GM21619 (cell line): ENCODE data around the gene RET.

ENCODE experiments used
- ATAC-seq: cut with Tn5 transposase; IDR thresholded peaks from one replicate; pipeline ENCODE4 v1.9.1; 2021; ENCODE audit not compliant: unreplicated experiment

Gene RET

DNA sequence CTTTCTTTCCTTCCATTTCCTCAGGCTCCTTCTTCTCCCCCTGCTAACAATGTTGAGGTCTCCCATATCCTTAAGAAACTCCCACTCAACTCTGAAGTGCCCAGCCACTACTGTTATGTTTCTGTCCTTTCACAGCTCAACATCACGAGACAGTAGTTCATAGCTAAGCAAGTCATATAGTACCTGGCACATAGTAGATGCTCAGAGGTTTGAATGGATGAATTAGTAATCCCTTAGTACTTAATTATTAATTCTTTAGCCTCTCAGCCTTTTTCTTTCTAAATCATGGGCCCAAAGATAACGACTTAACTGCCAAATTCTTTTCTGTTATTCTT is 84.0 kb downstream of the RET start:
- ATAC-seq = peak; percentile 89

DNA sequence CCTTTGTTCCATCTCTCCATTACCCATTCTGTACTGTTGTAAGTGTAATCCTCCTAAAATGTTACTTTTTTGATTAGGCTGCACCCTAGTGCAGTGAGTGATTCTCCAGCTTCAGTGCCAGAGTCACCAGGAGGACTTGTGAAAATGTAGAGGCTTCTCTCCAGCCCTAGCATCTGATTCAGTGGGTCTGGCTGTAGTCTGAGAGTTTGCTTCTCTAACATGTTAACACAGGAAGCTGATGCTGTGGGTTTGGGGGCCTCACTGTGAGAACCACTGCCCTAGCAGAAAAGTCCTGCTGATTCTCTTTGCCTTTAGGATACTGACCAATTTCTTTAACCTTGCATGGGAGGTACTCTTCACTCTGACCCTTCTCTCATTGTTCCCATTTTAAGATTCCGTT is 85.7 kb downstream of the RET start:
- no peak for ATAC-seq

DNA sequence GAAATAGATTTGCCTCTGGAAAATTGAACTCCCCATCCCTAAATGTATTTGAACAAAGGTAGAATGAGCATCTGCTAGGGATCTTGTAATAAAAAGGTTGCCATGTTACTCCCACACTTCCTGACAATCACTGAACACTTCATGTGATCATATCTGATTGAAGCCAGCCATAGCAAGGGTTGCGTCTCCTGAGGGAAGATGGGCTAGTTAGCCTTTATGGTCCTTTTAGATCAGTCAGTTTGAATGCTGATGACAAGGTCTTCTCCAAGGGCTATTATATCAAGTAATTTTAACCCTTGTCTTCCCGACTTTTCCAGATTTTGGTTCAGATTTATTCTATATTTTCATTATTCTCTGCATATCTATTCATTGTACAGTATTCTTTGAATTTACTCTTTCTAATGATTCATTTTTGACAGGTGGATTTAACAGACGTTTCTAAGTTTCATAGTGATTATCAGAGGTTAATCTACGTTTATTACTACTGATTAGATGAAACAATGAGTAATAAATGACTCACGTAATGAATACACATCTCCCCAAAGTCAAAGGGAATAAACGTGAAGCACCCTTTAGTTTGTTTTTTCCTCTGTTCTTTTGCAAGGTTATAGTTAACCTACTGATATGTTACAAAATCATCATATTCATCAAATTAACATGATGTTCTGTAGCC is 89.5 kb downstream of the RET start:
- ATAC-seq = no peak

DNA sequence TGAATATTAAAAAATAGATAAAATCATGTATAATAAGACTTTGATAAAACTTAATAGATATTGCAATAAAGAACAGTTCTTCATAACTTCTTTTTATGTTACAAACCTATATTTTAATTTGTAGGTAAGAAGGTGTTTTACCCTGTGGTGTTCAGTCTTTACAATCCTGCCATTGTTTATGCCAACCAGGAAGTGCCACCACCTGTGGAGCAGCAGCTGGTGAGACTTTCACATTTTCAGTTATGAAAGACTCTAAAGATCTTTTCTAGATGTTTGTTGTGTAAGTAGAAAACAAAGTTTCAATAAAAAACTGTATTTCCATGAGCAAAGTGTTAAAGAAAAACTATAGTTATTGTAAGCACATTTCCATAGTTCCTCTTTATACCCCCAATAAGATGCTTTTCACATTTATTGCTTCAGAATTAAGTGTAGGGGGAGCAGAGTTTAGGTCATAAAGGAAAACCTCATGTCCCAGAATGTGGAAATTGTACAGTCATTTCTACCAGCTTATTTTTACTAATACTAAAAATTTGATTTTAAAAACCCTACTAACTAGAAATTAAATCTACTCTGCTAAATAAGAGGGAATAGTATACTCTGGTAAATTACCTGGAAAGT is 90.1 kb downstream of the RET start:
- peak; percentile 65 for ATAC-seq

DNA sequence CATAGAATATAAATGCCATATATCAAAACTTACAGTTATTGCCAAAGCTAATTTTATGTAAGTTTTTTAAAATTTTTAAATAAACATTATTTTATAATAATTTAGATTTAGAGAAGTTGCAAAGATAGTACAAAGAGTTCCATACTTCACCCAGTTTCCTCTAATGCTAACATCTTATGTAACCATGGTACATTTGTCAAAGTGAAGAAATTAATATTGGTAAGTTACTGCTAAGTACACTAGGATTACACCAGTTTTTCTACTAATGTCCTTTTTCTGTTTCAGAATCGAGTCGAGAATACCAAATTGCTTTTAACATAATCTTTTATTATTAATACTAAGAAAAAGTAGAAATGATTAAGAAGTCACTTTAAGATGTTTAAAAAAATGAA is 90.6 kb downstream of the RET start:
- ATAC-seq = no peak

DNA sequence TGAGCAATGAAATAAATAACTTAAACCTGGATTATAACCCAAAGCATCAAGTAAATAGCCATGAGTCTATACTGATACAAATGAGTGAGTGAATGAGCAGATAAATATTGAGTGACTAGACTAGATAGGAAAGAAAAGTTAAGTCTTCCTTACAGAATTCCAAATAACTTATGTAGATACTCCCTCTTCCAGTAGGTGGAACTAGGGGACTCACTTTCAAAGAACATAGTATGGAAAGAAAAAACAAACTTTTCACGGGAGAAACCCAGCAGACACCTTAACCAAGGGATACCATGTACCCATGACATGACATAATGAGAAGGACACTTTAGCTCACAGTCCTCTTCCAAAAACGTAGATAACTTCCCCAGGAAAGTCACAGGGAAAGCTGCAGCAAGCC is 93.6 kb downstream of the RET start:
- no peak for ATAC-seq

DNA sequence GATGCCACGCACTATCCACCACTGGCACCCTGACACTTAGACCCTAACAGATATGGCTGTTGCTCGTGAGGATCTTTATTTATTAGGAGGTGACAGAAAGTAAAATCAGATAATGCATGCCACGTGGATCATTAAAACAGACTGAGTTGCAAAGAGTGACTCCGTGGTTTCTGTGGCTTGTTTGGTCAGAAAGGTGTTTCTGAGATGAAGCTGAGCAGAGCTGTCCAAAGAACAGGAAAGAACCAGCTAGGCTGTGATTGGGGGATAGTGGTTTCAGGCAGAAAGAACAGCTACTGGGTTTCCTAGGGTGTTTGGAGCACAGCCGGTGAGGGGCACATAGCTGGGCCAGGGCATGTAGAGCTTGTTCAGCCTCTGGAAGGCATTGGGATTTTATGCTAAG is 95.8 kb downstream of the RET start:
- no peak for ATAC-seq

DNA sequence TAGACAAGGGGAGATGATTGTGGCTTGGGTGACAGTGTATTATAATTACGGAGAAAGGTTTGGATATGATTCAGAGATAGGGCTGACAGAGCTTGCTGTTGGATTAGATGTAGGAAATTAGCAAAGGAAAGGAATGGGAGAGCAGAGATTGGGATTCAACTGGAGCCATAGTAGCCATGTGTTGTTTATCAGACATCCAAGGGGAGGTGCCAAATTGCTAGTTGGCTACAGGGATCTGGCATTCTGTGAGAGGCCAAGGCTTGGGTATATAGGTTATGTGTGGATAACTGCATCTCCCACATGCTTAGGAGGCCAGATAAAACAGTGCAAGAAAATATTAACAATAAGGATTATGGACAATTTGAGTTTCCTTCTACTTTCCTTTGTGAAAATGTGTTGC is 96.3 kb downstream of the RET start:
- no peak for ATAC-seq

DNA sequence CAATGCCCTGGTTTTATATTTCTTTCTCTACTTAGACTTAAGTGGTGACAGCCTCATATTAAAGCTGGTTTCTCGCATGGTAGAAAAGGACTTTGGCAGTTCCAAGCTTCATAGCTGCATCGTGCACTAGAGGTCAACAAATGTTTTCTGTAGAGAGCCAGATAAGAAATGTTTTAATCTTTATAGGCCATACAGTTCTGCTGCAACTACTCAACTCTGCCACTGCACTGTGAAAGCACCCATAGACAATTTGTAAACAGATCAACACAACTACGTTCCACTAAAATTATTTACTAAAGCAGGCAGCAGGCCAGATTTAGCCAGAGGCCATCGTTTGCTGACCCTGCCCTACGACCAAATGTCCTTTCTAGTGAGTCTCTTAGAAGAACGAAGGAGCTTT is 98.1 kb downstream of the RET start:
- no peak for ATAC-seq

DNA sequence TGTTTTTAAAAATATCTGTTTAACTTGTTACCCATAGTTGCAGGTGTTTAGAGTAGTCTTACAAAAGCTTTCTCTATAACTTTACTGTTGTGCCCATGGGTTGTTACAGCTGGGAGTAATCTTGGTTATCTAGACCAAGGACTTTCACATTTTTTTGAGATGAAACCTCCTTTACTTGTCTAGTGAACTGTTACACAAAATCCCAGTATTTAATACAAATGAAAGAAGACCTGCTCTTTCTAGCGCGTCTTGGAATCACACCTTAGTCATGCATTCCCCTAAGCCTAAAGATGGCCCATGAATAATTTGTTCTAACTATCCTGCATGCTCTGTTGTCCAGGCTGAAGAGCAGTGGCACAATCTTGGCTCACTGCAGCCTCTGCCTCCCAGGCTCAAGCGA is 99.4 kb downstream of the RET start:
- ATAC-seq = no peak

DNA sequence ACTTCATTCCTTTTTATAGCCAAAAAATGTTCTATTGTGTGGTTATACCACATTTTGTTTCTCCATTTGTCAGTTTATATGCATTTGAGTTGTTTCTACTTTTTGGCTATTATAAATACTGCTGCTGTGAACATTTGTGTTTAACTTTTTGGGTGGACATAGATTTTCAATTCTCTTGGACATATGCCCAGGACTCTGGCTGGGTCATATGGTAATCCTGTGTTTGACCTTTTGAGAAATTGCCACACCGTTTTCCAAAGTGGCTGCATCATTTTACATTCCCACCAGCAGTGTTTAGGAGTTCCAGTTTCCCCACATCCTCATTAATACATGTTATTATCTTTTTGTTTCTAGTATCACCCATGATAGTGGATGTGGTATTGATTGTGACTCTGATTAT is 100.7 kb downstream of the RET start:
- ATAC-seq = no peak
